Spinal cord (tissue), 10 donors: ENCODE data around the gene WDTC1. TPM values are rescaled to one million over a fixed set of nuclear protein-coding genes. Genes with fewer than 3 reads are reported as not detected.
"Not testable (repeated sequence)": the region's sequence is repeated elsewhere in the genome, so short reads cannot be mapped to it uniquely, and the experiment has no call there.

ENCODE experiments used
- DNase-seq, 6 donors: peaks; one replicate each; pipeline versions ENCODE4 v3.0.0 to v3.0.0-alpha.2; 2013 to 2015; ENCODE audit warnings: low spot score in 6 of 6, low read depth in 4 of 6
- H3K27ac ChIP-seq: one replicate; pipeline ENCODE4 v1.5.1; 2013; ENCODE audit warnings: low read depth, low read length, control low read depth
- H3K27me3 ChIP-seq: one replicate; pipeline ENCODE4 v1.6.1; 2013; ENCODE audit warnings: low read length; ENCODE audit not compliant: control insufficient read depth, insufficient read depth
- H3K36me3 ChIP-seq: one replicate; pipeline ENCODE4 v1.6.1; 2013; ENCODE audit warnings: low read length; ENCODE audit not compliant: control insufficient read depth, insufficient read depth
- H3K4me1 ChIP-seq: one replicate; pipeline ENCODE4 v1.6.1; 2013; ENCODE audit warnings: low read length; ENCODE audit not compliant: control insufficient read depth, insufficient read depth
- H3K4me3 ChIP-seq: one replicate; pipeline ENCODE4 v1.5.1; 2013; ENCODE audit warnings: low read depth, low read length, control low read depth
- H3K9me3 ChIP-seq: one replicate; pipeline ENCODE4 v1.6.1; 2013; ENCODE audit warnings: low read length; ENCODE audit not compliant: control insufficient read depth, insufficient read depth
- WGBS: methylation state at CpG from one replicate; pipeline ENCODE4 v1.1.5; 2013; ENCODE audit warnings: missing lambda C conversion rate; ENCODE audit not compliant: insufficient coverage; 5-methylcytosine and 5-hydroxymethylcytosine counted together
- long read RNA-seq, 4 donors: transcript quantifications; one replicate each; lab custom pipeline, GENCODE V29; 2026
- polyA plus RNA-seq, 2 donors: library from polyadenylated mRNA; unstranded; fragments of 120-200 nt; gene quantifications; one replicate each; pipeline ENCODE4 v1.2.1, GENCODE V29; 2013; ENCODE audit not compliant: insufficient read length in 2 of 2
- total RNA-seq, 2 donors: library from RNA; depleted of rRNA in 1 of 2; stranded (reverse); fragments of 120-200 nt in 1 of 2; fragments of >200 nt in 1 of 2; gene quantifications; one replicate each; pipeline versions ENCODE4 v1.2.3 to v1.2.4, GENCODE V29; 2013 to 2014
- donor health status: healthy.

WDTC1 gene, protein sequence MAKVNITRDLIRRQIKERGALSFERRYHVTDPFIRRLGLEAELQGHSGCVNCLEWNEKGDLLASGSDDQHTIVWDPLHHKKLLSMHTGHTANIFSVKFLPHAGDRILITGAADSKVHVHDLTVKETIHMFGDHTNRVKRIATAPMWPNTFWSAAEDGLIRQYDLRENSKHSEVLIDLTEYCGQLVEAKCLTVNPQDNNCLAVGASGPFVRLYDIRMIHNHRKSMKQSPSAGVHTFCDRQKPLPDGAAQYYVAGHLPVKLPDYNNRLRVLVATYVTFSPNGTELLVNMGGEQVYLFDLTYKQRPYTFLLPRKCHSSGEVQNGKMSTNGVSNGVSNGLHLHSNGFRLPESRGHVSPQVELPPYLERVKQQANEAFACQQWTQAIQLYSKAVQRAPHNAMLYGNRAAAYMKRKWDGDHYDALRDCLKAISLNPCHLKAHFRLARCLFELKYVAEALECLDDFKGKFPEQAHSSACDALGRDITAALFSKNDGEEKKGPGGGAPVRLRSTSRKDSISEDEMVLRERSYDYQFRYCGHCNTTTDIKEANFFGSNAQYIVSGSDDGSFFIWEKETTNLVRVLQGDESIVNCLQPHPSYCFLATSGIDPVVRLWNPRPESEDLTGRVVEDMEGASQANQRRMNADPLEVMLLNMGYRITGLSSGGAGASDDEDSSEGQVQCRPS
- total RNA-seq (10 to 100 TPM; 22.3 to 22.7 TPM), polyA plus RNA-seq (10 to 100 TPM; 46.2 to 52.0 TPM)
- long read RNA-seq, donor 1, full-length matches to known transcripts = 5 of 5 reads
- long read RNA-seq, donor 1, partial matches to known transcripts = 0 of 5 reads
- long read RNA-seq, donor 1, other reads (novel, unspliced or antisense) = 0 of 5 reads
- long read RNA-seq, donor 2, full-length matches to known transcripts = 1 of 1 reads
- long read RNA-seq, donor 2, partial matches to known transcripts = 0 of 1 reads
- long read RNA-seq, donor 2, other reads (novel, unspliced or antisense) = 0 of 1 reads
- long read RNA-seq, donor 3, full-length matches to known transcripts = 2 of 32 reads
- long read RNA-seq, donor 3, partial matches to known transcripts = 30 of 32 reads
- long read RNA-seq, donor 3, other reads (novel, unspliced or antisense) = 0 of 32 reads
- long read RNA-seq, donor 4, full-length matches to known transcripts = 5 of 5 reads
- long read RNA-seq, donor 4, partial matches to known transcripts = 0 of 5 reads
- long read RNA-seq, donor 4, other reads (novel, unspliced or antisense) = 0 of 5 reads

DNA sequence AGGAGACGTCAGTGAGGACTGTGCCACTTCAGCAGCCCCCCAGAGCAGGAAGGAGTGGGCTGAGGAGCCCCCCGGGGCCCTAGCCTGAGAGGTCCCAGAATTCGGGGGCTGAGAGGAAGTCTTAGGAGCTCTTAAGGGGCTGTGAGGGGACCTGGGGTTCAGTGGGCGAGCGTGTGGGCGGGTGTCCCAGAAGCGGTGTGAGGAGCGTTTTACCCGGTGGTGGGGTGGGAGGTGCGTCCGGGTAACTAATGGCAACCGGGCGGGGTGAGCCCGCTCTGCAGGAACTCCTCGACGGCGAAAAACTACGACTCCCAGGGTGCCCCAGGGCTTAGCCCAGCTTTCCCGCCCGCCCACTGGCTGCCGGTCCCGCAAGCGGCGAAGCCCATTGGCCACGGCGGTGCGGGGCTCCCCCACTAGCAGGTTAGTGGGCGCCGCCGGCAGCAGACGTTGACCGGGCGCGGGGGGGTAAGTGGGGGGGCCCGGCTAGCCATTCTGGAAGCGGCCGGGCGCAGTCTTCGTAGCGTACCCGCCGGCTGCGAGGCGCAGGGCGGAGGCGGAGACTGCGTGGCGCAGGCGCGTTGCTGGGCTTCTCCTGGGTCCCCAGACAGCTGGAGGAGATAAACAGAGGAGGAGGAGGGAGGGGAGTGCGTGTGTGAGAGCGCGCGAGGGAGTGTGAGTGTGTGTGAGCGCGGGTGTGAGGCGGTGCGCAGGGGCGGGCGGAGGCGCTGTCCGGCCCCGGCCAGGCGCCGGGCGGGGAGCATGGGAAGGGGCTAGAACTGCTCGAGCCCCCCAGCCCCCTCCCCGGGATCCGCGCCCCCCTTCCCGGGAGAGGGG, at the start of gene WDTC1:
TSS of gene WDTC1 (plus strand) at position 584 of the 834 bp plus-strand sequence. CDS start 26,423 bp downstream, outside the sequence.
- Histone ChIP-seq H3K36me3 (no peaks in the 10 kb centered on the region), H3K9me3 (no peaks in the 10 kb centered on the region), H3K27me3 (no peaks in the 10 kb centered on the region), H3K4me3 (peak within 1 kb of the TSS; percentile 63), H3K27ac (peak within 1 kb of the TSS; percentile 33), H3K4me1 (peaks cover 11% of the 10 kb centered on the region)
- DNase-seq = peak; percentile 88 to 99 (median 92)
- WGBS = under 1% methylated on average over 66 of the region's 71 CpGs

DNA sequence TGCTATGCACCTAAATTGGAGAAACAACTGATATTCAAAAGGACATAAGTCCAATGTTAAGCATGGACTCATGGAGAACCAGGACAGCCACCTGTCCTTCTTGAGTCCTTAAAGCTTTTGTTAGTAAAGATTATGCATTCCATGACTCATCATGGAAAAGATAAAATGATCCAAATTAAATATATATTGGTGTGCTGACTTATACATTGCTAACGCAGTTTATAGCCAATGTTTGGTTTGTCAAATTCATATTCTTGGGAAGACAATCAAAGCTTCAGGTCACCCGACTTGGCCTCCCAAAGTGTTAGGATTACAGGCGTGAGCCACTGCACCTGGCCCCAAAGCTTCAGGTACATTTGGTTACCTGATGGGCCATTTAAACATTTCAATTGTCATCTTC, 49.8 kb upstream of the WDTC1 start:
- not testable (repeated sequence) for H3K4me3 ChIP-seq, DNase-seq, H3K4me1 ChIP-seq, H3K9me3 ChIP-seq, H3K36me3 ChIP-seq, H3K27me3 ChIP-seq, H3K27ac ChIP-seq
- WGBS = 85% methylated on average over 3 of the region's 3 CpGs

DNA sequence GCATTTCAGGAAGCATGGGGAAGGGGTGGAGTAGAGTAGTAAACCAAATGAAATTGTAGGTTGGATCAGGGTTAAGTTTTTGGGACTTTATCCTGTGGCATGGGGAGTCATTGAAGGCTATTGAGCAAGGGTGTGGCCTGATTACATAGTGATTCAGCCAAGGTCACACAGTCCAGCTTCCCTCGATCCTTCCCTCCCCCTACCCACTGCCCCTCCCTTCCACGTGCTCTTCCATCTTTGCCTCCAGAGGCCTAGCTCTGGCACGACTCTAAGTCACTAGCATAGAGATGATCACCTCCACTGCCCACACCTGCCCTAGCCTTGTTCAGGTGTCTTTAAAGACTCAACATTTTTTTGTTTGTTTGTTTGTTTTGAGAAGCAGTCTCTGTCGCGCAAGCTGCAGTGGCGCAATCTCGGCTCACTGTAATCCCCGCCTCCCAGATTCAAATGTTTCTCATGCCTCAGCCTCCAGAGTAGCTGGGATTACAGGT, 42.3 kb upstream of the WDTC1 start:
- H3K27ac ChIP-seq = no peak overlapping the region
- H3K27me3 ChIP-seq = no peaks in the 10 kb centered on the region
- DNase-seq = no peak
- H3K4me3 ChIP-seq = no peak overlapping the region
- no peaks in the 10 kb centered on the region for H3K4me1 ChIP-seq
- 49% methylated on average over 2 of the region's 8 CpGs for WGBS
- no peaks in the 10 kb centered on the region for H3K9me3 ChIP-seq
- no peaks in the 10 kb centered on the region for H3K36me3 ChIP-seq

DNA sequence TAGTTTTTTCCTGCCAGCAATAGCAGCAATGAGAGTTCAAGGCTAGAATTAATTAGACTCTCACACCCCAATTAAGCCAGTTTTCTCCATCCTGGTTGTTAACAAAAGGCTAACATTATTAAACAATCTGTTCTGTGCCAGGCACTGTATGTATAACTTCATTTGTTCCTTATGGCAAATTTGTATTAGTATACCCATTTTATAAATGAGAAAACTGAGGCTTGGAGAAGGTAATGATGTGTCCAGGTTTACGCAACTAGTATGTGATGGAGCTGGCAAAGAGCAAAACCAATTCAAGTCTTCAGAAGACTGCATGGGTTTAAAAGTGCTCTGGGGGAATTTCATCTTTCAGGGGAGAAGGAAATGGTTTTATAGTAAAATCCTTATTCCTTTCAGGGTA, 41.2 kb upstream of the WDTC1 start:
- no CpG with 5 or more reads among the region's 1 CpG for WGBS
- H3K36me3 ChIP-seq = no peaks in the 10 kb centered on the region
- H3K4me3 ChIP-seq = no peak overlapping the region
- no peaks in the 10 kb centered on the region for H3K27me3 ChIP-seq
- H3K9me3 ChIP-seq = no peaks in the 10 kb centered on the region
- H3K4me1 ChIP-seq = no peaks in the 10 kb centered on the region
- H3K27ac ChIP-seq = no peak overlapping the region
- no peak for DNase-seq

DNA sequence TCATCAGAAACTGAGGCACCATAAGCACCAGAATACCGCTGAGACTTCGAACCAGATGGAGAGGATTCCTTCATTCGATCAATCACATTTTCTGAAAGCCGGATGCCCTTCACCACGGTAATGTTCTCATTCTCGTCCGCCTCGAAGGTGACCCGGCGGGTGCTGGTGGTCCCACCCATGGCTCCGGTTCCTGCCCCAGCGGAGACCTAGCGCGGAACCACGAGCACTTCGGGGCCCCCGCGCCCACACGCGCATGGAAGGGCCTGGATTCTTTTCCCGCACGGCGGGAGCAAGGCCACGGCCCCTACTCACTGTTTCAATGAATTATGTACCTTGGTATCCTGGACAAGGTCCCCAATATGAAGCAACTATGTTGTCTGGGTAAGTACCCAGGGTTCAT, 33.1 kb upstream of the WDTC1 start:
- no peak for DNase-seq
- Histone ChIP-seq H3K9me3 (no peaks in the 10 kb centered on the region), H3K27ac (no peak overlapping the region), H3K36me3 (no peaks in the 10 kb centered on the region), H3K27me3 (no peaks in the 10 kb centered on the region), H3K4me3 (no peak overlapping the region), H3K4me1 (no peaks in the 10 kb centered on the region)
- 93% methylated on average over 24 of the region's 24 CpGs for WGBS

DNA sequence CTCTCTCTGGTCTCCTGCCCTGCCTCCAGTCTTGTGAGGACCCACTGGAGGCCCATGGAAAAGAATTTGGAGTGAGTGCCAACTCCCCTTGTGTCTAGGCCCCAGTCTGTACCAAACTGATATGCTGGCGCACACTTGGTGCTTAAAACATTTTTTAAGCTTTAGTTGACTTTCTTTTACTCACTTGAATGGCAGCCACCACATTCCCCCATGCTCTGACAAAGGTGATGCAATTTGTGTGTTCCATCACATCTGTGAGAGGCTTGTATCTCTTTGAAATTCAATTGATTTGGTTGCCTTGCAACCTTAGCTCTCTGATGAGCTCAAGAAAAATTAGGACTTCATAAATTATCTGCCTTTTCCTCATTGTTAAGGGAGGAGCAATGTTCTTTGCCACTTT, 30.5 kb upstream of the WDTC1 start:
- no peak for DNase-seq
- Histone ChIP-seq H3K27me3 (no peaks in the 10 kb centered on the region), H3K27ac (no peak overlapping the region), H3K4me1 (no peaks in the 10 kb centered on the region), H3K4me3 (no peak overlapping the region), H3K36me3 (no peaks in the 10 kb centered on the region), H3K9me3 (no peaks in the 10 kb centered on the region)
- WGBS = no CpG with 5 or more reads among the region's 1 CpG

DNA sequence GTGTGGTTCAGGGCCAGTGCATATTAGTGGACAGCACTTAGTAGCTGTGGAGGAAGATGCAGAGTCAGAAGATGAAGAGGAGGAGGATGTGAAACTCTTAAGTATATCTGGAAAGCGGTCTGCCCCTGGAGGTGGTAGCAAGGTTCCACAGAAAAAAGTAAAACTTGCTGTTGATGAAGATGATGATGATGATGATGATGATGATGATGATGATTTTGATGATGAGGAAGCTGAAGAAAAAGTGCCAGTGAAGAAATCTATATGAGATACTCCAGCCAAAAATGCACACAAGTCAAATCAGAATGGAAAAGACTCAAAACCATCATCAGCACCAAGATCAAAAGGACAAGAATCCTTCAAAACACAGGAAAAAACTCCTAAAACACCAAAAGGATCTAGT, 27.2 kb upstream of the WDTC1 start:
- not testable (repeated sequence) for H3K27me3 ChIP-seq, H3K4me3 ChIP-seq, H3K27ac ChIP-seq, DNase-seq, H3K36me3 ChIP-seq, H3K9me3 ChIP-seq, H3K4me1 ChIP-seq
- WGBS = 83% methylated on average over 1 of the region's 1 CpG

DNA sequence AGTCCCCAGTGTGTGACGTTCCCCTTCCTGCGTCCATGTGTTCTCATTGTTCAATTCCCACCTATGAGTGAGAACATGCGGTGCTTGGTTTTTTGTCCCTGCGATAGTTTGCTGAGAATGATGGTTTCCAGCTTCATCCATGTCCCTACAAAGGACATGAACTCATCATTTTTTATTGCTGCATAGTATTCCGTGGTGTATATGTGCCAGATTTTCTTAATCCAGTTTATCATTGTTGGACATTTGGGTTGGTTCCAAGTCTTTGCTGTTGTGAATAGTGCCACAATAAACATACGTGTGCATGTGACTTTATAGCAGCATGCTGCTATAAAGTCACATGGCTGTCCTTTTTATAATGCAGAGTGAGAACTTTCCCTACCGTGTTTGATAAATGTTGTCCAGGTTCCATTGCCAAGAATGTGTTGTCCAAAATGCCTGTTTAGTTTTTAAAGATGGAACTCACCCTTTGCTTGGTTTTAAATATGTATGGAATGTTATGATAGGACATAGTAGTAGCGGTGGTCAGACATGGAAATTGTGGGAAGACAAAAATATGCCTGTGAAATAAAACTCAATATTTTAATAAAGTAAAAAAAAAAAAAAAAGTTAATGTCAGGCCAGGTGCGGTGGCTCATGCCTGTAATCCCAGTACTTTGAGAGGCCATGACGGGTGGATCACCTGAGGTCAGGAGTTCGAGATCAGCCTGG, 26.1 kb upstream of the WDTC1 start:
- not testable (repeated sequence) for H3K27me3 ChIP-seq, H3K27ac ChIP-seq, H3K36me3 ChIP-seq, DNase-seq, H3K9me3 ChIP-seq, H3K4me1 ChIP-seq, H3K4me3 ChIP-seq
- WGBS = 100% methylated on average over 1 of the region's 11 CpGs
